GM18858 (cell line): ENCODE data around the gene PCDHA4.

Experiments used
- ATAC-seq: cut with Tn5 transposase; IDR thresholded peaks from one replicate; pipeline ENCODE4 v1.9.1; 2021; ENCODE audit not compliant: unreplicated experiment

PCDHA4 gene

DNA sequence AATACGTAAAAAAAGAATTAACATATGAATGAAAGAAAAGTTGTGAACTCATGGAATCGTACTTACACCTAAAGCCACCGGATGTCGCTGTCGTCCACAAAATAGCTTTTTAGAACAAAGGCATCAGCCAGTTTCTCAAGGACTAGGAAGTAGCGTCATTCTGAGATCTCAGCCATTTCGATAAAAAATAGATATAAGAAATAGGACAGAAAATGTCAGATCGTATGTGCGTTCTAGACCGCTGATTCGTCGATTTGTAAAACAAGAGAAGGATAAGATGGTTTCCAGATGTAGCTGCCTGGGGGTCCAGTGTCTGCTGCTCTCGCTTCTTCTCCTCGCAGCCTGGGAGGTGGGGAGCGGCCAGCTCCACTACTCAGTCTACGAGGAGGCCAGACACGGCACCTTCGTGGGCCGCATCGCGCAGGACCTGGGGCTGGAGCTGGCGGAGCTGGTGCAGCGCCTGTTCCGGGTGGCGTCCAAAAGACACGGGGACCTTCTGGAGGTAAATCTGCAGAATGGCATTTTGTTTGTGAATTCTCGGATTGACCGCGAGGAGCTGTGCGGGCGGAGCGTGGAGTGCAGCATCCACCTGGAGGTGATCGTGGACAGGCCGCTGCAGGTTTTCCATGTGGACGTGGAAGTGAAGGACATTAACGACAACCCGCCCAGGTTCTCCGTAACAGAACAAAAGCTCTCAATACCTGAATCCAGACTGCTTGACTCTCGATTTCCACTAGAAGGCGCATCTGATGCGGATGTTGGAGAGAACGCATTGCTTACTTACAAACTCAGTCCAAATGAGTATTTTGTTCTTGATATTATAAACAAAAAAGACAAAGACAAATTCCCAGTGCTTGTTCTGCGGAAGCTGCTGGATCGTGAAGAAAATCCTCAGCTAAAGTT lies 49.2 kb downstream of the PCDHA4 start, which contains the start of gene PCDHA10:
Gene PCDHA10, plus strand, starts transcription at position 126 of the 903 bp plus-strand sequence. Its CDS starts 152 bp downstream, at position 278.
- no peak for ATAC-seq

DNA sequence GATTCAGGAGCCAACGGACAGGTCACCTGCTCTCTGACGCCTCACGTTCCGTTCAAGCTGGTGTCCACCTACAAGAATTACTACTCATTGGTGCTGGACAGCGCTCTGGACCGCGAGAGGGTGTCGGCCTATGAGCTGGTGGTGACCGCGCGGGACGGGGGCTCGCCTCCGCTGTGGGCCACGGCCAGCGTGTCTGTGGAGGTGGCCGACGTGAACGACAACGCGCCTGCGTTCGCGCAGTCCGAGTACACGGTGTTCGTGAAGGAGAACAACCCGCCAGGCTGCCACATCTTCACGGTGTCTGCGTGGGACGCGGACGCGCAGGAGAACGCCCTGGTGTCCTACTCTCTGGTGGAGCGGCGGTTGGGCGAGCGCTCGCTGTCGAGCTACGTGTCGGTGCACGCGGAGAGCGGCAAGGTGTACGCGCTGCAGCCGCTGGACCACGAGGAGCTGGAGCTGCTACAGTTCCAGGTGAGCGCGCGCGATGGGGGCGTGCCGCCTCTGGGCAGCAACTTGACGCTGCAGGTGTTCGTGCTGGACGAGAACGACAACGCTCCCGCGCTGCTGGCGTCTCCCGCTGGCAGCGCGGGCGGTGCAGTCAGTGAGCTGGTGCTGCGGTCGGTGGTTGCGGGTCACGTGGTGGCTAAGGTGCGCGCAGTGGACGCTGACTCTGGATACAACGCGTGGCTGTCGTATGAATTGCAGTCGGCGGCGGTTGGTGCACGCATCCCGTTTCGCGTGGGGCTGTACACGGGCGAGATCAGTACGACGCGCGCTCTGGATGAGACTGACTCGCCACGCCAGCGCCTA lies 50.5 kb downstream of the PCDHA4 start:
- ATAC-seq = no peak

DNA sequence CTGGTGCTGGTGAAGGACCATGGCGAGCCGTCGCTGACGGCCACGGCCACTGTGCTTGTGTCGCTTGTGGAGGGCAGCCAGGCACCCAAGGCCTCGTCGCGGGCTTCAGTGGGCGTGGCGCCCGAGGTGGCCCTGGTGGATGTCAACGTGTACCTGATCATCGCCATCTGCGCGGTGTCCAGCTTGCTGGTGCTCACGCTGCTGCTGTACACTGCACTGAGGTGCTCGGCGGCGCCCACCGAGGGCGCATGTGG lies 51.0 kb downstream of the PCDHA4 start:
- ATAC-seq = no peak

DNA sequence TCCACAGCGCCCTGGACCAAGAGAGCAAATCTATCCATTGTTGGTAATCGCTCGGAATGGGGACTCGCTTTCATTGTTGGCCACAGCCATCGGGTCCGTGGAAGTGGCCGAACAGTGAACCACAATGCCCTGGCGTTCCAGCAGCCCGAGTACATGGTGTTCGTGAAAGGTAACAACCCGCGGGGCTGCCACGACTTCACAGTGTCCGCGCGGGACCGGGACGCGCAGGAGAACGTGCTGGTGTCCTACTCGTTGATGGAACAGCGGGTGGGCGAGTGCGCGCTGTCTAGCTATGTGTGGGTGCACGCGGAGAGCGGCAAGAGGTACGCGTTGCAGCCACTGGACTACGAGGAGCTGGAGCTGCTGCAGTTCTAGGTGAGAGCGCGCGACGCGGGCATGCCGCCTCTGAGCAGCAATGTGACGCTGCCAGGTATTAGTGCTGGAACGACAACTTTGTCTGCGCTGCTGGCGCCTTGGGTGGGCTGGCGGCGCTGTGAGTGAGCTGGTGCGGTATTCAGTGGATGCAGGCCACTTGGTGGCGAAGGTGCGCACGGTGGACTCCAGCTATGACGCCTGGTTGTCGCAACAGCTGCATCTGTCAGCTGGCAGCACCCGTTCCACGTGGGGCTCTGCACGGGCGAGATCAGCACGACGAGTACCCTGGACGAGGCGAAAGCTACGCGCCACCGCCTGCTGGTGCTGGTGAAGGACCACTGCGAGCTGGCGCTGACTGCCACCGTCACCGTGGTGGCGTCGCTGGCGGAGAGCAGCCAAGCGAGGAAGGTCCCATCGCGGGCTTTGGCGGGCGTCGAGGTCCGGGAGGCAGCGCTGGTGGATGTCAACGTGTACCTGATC lies 55.8 kb downstream of the PCDHA4 start:
- no peak for ATAC-seq
